Activated naive CD4-positive, alpha-beta T cell treated with Interleukin-2 at 50 U/mL for 16 hours (primary cell): ENCODE results near the gene NME1.
"Not testable (repeated sequence)": the region's sequence is repeated elsewhere in the genome, so short reads cannot be mapped to it uniquely, and the experiment has no call there.

Experiments used
- DNase-seq: peaks from one replicate; pipeline ENCODE4 v3.0.0-alpha.2; 2020

The NME1 gene

GRCh38 chr17:51147650-51148049 is 5.7 kb upstream of the NME1 start:
- no peak for DNase-seq

GRCh38 chr17:51149163-51149562 is 4.2 kb upstream of the NME1 start:
- DNase-seq: no peak

- DNase-seq: no peak
These were observed 2.4 kb upstream of the NME1 start for GRCh38 chr17:51150932-51151331.

GRCh38 chr17:51152766-51153209 is 571 bp upstream of the NME1 start:
- no peak for DNase-seq

- no peak for DNase-seq
These were observed 817 bp downstream of the NME1 start for GRCh38 chr17:51154176-51154575.

GRCh38 chr17:51155416-51155815 is 2.1 kb downstream of the NME1 start:
- no peak for DNase-seq

GRCh38 chr17:51159604-51160003 is 6.2 kb downstream of the NME1 start:
- DNase-seq: no peak

GRCh38 chr17:51161541-51161940 is 8.2 kb downstream of the NME1 start:
- no peak for DNase-seq

- DNase-seq: no peak
These were observed 11.7 kb downstream of the NME1 start for GRCh38 chr17:51164911-51165679.

- DNase-seq: no peak
These were observed 12.4 kb downstream of the NME1 start for GRCh38 chr17:51165680-51166197.

- peak; percentile 72 for DNase-seq
These were observed 13.0 kb downstream of the NME1 start, which contains the start of gene NME2 for GRCh38 chr17:51166198-51166986. NME2 (plus strand) TSS chr17:51166411; CDS start chr17:51166831, 420 bp downstream.

GRCh38 chr17:51166987-51167931 is 13.9 kb downstream of the NME1 start:
- DNase-seq: peak; percentile 76

GRCh38 chr17:51169340-51169739 is 16.0 kb downstream of the NME1 start:
- DNase-seq: no peak

- DNase-seq: no peak
These were observed 17.4 kb downstream of the NME1 start for GRCh38 chr17:51170736-51171135.

- DNase-seq: not testable (repeated sequence)
These were observed 18.7 kb downstream of the NME1 start for GRCh38 chr17:51172030-51172429.

GRCh38 chr17:51180486-51180885 is 27.1 kb downstream of the NME1 start:
- DNase-seq: no peak

- DNase-seq: no peak
These were observed 30.8 kb downstream of the NME1 start for GRCh38 chr17:51184124-51184523.

- DNase-seq: no peak
These were observed 32.5 kb downstream of the NME1 start for GRCh38 chr17:51185763-51186332.

GRCh38 chr17:51188271-51188833 is 35.0 kb downstream of the NME1 start:
- no peak for DNase-seq

GRCh38 chr17:51189162-51189561 is 35.8 kb downstream of the NME1 start:
- DNase-seq: no peak

- no peak for DNase-seq
These were observed 36.3 kb downstream of the NME1 start for GRCh38 chr17:51189628-51190027.

- no peak for DNase-seq
These were observed 38.5 kb downstream of the NME1 start for GRCh38 chr17:51191895-51192294.
